IPS-20b (cell line): Measurements from ENCODE around the gene WFIKKN2.

Source experiments
- H3K27ac ChIP-seq: one replicate; pipeline ENCODE4 v1.5.1; 2013; ENCODE audit warnings: low read length
- H3K27me3 ChIP-seq: 2 replicates; pipeline ENCODE4 v1.6.1; 2013; ENCODE audit warnings: mild to moderate bottlenecking, low read length, inconsistent platforms; ENCODE audit not compliant: insufficient read depth
- H3K36me3 ChIP-seq: 2 replicates; pipeline ENCODE4 v1.6.1; 2013; ENCODE audit warnings: low read depth, mild to moderate bottlenecking, inconsistent platforms, low read length, moderate library complexity; ENCODE audit not compliant: insufficient read depth
- H3K4me1 ChIP-seq: 2 replicates; pipeline ENCODE4 v1.6.1; 2013; ENCODE audit warnings: mild to moderate bottlenecking, control low read depth, inconsistent platforms, low read length, moderate library complexity; ENCODE audit not compliant: insufficient read depth
- H3K4me3 ChIP-seq: 2 replicates; pipeline ENCODE4 v1.5.1; 2013; ENCODE audit warnings: mild to moderate bottlenecking, low read length, inconsistent platforms
- H3K9ac ChIP-seq: 2 replicates; pipeline ENCODE4 v1.6.1; 2013; ENCODE audit warnings: low read depth, mild to moderate bottlenecking, inconsistent platforms, low read length, moderate library complexity
- H3K9me3 ChIP-seq: 2 replicates; pipeline ENCODE4 v1.6.1; 2013; ENCODE audit warnings: mild to moderate bottlenecking, low read depth, low read length, inconsistent platforms; ENCODE audit not compliant: insufficient read depth

The WFIKKN2 gene

DNA sequence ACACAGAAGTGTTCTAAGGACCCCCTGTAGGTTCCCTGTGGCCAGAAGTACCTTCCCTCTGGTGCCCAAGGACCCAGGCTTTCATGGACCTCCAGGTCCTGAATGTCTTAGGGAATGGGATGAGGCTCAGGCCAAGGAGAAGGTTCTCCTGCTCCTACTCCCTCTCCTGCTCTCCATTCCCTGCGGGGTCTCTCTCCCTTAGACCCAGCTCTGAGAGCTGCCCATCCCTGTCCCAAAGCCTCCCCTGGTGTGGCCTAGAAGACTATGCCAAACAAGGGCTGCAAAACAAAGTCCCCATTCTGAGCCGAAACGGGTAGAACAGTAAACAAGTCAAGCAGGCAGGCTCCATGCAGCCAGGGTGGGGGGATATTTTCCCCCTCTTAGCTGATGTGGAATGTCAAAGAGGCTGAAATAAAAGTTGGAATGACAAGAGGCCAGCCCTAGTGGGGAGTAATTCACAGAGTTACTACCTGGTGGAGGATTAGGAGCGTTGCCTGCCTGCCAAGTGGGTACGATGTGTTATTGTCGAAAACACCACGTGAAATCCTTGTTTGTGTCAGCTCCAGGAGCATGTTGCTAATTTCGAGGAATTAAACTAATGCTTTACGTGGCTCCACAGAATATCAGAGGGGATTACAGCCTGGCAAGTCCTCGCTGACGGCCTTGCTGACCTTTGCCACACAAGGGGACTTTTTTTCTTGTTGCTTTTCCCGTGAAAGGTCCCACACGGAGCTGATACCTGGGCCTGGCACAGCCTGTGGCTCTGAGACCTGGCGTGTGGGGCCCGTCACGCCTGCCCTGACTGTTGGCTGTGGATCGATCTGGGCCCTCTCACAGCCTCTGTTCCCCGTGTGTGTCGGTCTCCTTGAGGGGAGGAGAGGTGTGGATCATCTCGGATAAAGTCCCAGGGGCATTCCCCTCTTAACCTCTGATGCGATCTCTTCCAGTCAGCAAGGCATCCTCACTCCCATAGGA is 2.9 kb downstream of the WFIKKN2 start:
- Histone ChIP-seq H3K9ac (no peak overlapping the region), H3K27me3 (no peaks in the 10 kb centered on the region), H3K4me1 (peaks cover 13% of the 10 kb centered on the region; the same call in 1 of the 2 replicates), H3K4me3 (no peak overlapping the region), H3K27ac (no peak overlapping the region), H3K36me3 (no peaks in the 10 kb centered on the region), H3K9me3 (no peaks in the 10 kb centered on the region)

DNA sequence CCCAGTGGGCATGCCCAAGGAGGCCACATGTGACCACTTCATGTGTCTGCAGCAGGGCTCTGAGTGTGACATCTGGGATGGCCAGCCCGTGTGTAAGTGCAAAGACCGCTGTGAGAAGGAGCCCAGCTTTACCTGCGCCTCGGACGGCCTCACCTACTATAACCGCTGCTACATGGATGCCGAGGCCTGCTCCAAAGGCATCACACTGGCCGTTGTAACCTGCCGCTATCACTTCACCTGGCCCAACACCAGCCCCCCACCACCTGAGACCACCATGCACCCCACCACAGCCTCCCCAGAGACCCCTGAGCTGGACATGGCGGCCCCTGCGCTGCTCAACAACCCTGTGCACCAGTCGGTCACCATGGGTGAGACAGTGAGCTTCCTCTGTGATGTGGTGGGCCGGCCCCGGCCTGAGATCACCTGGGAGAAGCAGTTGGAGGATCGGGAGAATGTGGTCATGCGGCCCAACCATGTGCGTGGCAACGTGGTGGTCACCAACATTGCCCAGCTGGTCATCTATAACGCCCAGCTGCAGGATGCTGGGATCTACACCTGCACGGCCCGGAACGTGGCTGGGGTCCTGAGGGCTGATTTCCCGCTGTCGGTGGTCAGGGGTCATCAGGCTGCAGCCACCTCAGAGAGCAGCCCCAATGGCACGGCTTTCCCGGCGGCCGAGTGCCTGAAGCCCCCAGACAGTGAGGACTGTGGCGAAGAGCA is 4.4 kb downstream of the WFIKKN2 start:
- Histone ChIP-seq H3K36me3 (no peaks in the 10 kb centered on the region), H3K4me1 (peaks cover 7% of the 10 kb centered on the region; the same call in 1 of the 2 replicates), H3K27me3 (no peaks in the 10 kb centered on the region), H3K9me3 (no peaks in the 10 kb centered on the region), H3K4me3 (no peak overlapping the region), H3K9ac (no peak overlapping the region), H3K27ac (no peak overlapping the region)

DNA sequence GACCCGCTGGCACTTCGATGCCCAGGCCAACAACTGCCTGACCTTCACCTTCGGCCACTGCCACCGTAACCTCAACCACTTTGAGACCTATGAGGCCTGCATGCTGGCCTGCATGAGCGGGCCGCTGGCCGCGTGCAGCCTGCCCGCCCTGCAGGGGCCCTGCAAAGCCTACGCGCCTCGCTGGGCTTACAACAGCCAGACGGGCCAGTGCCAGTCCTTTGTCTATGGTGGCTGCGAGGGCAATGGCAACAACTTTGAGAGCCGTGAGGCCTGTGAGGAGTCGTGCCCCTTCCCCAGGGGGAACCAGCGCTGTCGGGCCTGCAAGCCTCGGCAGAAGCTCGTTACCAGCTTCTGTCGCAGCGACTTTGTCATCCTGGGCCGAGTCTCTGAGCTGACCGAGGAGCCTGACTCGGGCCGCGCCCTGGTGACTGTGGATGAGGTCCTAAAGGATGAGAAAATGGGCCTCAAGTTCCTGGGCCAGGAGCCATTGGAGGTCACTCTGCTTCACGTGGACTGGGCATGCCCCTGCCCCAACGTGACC is 5.0 kb downstream of the WFIKKN2 start:
- H3K4me3 ChIP-seq: no peak overlapping the region
- H3K36me3 ChIP-seq: no peaks in the 10 kb centered on the region
- H3K9me3 ChIP-seq: no peaks in the 10 kb centered on the region
- H3K27me3 ChIP-seq: no peaks in the 10 kb centered on the region
- H3K9ac ChIP-seq: no peak overlapping the region
- peaks cover 3% of the 10 kb centered on the region; the same call in 1 of the 2 replicates for H3K4me1 ChIP-seq
- no peak overlapping the region for H3K27ac ChIP-seq

DNA sequence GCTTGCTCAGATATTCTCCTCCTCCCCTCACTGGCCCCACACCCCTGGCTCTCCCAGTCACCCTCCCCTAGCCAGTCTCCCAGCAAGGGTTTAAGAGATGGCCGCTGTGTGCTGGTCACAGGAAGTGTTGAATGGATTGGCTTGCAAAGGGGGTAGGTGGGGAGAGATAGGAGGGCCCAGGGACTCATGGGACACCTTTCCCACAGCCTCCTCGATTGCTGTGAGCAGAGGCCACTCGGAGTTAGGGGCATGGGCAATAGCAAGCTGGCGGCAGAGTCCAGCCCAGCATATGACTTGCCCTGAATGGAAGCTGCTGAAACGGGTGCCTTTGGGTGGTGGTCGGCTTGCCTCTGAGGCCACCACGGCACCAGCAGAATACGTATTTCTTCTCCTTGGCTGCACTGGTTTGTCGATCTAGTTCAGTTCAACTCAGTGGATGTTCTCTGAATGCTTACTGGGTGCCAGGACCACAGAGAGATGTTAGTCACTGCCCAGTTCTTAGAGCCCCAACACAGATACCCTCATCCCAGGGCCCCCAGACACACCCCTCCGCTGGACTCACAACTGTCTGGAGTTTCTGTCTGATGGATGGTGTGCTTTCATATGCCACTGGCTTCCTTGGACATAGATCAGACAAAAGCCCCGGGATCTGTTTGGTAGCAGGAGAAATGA is 6.0 kb downstream of the WFIKKN2 start:
- no peak overlapping the region for H3K4me3 ChIP-seq
- no peaks in the 10 kb centered on the region for H3K36me3 ChIP-seq
- H3K9me3 ChIP-seq: no peaks in the 10 kb centered on the region
- no peaks in the 10 kb centered on the region for H3K27me3 ChIP-seq
- H3K4me1 ChIP-seq: peaks cover 3% of the 10 kb centered on the region; the same call in 1 of the 2 replicates
- no peak overlapping the region for H3K27ac ChIP-seq
- H3K9ac ChIP-seq: no peak overlapping the region

DNA sequence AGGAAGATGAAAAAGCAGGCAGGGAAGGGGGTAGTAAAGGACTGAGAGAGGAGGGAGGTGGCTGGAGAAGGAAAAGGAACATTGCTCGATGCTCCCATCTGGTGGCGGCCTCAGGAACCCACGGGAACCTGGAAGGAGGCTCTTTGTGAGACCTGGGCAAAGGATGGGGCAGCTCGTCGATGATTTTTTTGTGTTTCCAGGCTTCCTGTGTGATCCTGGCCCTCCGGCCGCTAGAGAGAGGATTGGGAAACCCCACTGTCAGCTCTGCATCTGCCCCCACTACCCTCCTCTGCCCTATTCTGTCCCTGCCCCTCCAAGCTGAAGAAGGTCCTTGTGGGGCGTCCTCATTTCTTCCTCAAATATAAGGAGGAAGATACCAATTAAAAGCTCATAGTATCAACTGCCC is 6.6 kb downstream of the WFIKKN2 start:
- Histone ChIP-seq H3K27ac (no peak overlapping the region), H3K9ac (no peak overlapping the region), H3K4me1 (peaks cover 3% of the 10 kb centered on the region; the same call in 1 of the 2 replicates), H3K9me3 (no peaks in the 10 kb centered on the region), H3K4me3 (no peak overlapping the region), H3K36me3 (no peaks in the 10 kb centered on the region), H3K27me3 (no peaks in the 10 kb centered on the region)

DNA sequence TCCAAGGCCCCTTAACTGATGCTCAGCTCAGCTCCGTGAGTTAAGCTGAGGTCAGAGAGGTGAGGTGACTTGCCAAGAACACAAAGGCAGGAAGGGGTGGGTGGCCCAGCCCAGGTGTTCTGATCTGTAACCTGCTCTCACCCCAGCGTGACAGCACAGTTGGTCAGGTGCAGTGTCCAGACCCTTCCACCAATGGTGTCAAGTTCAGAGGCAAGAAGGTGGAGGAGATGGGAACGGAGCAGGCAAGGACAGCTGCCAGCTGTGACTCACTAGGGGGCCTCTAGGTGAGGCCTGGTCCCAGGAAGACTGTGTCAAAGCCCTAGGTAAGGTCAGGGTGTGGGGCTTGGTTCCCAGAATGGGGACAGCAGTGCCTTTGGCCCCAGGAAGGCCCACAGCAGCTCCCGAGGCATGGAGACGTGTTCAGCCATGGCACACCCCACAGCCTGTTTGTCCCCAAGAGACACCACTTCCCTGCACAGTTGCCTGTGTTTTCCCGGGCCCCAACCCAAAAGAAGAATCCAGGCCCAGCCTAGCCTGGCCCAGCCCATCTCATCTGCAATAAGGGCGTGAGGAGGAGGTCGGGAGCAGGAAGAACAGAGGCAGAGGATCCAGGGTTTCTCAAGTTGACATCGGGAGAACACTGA is 7.2 kb downstream of the WFIKKN2 start:
- Histone ChIP-seq H3K27me3 (no peaks in the 10 kb centered on the region), H3K9ac (no peak overlapping the region), H3K9me3 (no peaks in the 10 kb centered on the region), H3K27ac (no peak overlapping the region), H3K4me3 (no peak overlapping the region), H3K36me3 (no peaks in the 10 kb centered on the region), H3K4me1 (peaks cover 3% of the 10 kb centered on the region; the same call in 1 of the 2 replicates)

DNA sequence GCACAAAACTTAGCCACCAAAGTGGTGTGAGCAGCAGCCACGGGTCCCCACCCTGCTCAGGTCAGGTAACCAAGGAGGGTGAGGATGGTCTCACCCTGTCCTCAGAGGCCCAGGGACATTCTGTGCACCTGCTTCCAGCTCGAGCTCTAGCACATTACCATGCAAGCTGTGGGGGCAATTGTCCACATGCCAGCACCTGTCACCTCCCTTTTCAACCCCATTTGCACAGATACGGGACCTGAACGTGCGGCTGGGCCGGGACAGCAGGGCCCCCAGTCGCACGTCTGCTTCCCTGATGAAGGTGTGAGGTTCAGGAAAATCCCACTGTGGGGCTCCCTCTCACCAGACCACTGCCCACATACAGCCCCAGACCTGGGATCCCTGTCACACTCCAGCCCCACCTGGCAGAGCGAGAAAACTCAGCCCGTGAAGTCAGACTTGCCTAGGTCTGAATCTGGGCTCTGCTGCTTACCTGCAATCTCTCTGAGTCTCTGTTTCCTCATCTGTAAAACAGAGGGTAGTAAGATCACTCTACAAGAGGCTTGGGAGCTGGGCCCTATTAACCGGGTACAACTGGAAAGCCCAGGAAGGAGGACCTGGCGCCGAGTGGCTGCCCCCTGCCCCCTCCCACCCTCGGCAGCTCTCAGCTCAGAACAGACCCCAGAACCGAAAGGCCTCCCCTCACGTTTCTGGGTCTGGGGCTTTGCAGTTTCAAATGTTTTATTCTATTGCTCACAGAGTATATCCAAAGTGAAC is 7.9 kb downstream of the WFIKKN2 start:
- no peaks in the 10 kb centered on the region for H3K9me3 ChIP-seq
- no peak overlapping the region for H3K27ac ChIP-seq
- H3K9ac ChIP-seq: no peak overlapping the region
- no peaks in the 10 kb centered on the region for H3K36me3 ChIP-seq
- no peaks in the 10 kb centered on the region; the same call in 1 of the 2 replicates for H3K4me1 ChIP-seq
- H3K27me3 ChIP-seq: no peaks in the 10 kb centered on the region
- no peak overlapping the region for H3K4me3 ChIP-seq

DNA sequence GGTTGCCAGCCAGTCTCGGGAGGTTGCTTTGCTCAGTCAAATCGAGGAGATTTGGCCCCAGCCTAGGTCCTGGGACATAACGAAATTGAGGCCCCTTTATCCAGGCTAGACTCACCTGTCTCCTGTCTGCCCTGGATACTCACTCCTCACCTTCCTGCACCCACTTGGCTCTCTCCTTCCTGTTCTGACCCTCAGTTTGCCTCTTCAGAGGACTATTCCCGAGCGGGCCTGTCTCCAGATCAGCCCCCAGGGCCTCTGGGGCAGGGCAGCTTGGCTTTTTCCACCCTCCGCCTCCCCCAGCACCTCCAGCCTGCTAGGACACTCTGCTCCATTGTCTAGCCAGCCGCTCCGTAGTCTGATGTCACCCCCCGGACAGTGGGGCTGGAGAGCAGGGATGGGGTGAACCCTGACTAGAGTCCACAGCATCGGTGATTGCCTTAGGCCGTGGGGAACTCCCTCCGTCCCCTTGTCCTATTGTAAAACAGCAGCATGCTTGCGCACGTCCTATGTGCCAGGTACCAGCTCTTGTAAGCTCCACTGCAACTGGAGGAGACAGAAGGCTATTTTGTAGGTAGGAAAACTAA is 8.8 kb downstream of the WFIKKN2 start:
- Histone ChIP-seq H3K9me3 (no peaks in the 10 kb centered on the region), H3K9ac (no peak overlapping the region), H3K27ac (no peak overlapping the region), H3K27me3 (no peaks in the 10 kb centered on the region), H3K36me3 (no peaks in the 10 kb centered on the region), H3K4me3 (no peak overlapping the region), H3K4me1 (no peaks in the 10 kb centered on the region; the same call in 1 of the 2 replicates)

DNA sequence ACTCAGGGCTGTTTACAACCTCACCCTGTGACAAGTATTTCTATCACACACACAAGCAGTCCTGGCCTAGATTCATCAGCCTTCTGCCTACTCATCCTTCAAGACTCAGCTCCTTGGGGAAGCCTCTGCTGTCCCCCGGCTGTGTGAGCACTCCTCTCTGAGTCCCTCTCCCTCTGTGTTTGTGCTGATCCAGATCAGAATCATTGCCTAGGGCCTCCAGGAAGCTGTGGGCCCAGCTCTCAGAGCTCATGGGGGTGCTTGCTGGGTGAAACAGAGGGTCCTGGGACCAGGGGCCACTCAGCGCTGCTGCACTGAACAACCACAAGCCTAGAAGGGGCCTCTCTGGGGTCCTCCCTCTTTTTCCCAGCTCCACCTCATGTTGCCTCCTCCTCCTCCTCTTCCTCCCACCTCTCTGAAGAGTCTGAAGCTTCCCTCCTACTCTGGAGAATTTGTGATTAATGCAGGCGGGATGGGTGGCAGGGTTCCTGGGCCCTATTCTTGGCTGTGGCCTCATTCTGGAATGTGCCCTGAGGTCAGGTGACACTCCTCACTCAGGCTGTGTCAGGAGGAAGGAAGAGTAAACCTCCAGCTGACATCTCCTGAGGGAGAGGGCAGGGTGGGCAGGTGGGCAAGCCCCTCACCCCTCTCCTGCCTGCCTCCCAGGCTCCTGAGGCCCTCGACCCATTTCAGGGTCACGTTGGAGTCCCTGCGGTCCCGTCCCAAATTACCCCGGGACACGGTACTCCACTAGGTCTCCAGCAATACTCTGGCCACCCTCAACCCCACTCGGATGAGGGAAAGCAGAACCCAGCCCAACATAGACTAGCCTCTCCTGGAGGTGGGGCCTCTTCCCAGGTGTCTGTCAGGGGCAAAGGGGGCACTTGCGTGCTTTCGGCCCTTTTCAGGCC is 10.1 kb downstream of the WFIKKN2 start:
- Histone ChIP-seq H3K4me3 (no peak overlapping the region), H3K27me3 (no peaks in the 10 kb centered on the region), H3K4me1 (no peaks in the 10 kb centered on the region; the same call in 1 of the 2 replicates), H3K36me3 (no peaks in the 10 kb centered on the region), H3K9ac (no peak overlapping the region), H3K9me3 (no peaks in the 10 kb centered on the region), H3K27ac (no peak overlapping the region)
